ENCODE measurements around the gene MCHR1. TPM values are rescaled to one million over a fixed set of nuclear protein-coding genes. Genes with fewer than 3 reads are reported as not detected.
"Not testable (repeated sequence)": the region's sequence is repeated elsewhere in the genome, so short reads cannot be mapped to it uniquely, and the experiment has no call there.

The MCHR1 gene
- total and polyA plus RNA-seq, 2 of the 13 experiments (the other 11 are each of a cell fraction or from before 2014, with no cell fraction given), result 0.40 to 0.83 TPM

DNA sequence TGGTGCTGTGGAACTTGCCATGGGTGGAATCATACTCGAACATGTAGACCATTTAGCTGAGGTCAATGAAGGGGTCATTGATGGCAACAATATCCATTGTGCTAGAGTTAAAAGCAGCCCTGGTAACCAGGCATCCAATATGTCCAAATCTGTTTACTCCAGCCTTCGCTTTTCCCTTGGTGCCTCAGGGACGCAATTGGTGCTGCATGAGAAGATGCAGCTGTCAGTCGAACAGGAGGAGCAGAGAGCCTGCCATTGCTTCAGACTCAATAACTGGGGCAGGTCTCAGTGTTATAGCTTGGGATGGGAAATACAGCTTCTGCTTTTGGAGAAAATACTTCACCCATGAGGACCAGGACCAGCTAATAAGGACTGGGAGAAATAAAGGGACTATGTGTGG is 5.0 kb upstream of the MCHR1 start (continued):
- TF ChIP-seq, protein P1, sequence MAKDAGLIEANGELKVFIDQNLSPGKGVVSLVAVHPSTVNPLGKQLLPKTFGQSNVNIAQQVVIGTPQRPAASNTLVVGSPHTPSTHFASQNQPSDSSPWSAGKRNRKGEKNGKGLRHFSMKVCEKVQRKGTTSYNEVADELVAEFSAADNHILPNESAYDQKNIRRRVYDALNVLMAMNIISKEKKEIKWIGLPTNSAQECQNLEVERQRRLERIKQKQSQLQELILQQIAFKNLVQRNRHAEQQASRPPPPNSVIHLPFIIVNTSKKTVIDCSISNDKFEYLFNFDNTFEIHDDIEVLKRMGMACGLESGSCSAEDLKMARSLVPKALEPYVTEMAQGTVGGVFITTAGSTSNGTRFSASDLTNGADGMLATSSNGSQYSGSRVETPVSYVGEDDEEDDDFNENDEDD (CRISPR knock-in tag; IDR thresholded peaks at IDR 0.05; ENCODE audit: borderline replicate concordance), result no peak
- TF ChIP-seq ZNF274 (CRISPR knock-in tag; IDR thresholded peaks at IDR 0.05) (no peak), STAG1 (CRISPR knock-in tag; IDR thresholded peaks at IDR 0.05) (no peak)

GRCh38 chr22:40676166-40676565 is 3.1 kb upstream of the MCHR1 start:
- WGBS (ENCODE audit: low lambda C conversion rate), result 88% methylated on average over 4 of the region's 4 CpGs
- H3K9ac ChIP-seq (ENCODE audit: insufficient read depth, low read depth, low read length); H3K27ac ChIP-seq (ENCODE audit: extremely low read length, insufficient read depth, low read length); DNase-seq (ENCODE audit: low spot score); H2AFZ ChIP-seq (ENCODE audit: low read length); FAIRE-seq; POLR2A ChIA-PET; H3K4me2 ChIP-seq (ENCODE audit: low read depth, low read length); H3K36me3 ChIP-seq (replicated peaks in 1 of 2; ENCODE audit: control insufficient read depth in 1 of 2, insufficient read depth in 2 of 2, low read length in 2 of 2); H3K9me3 ChIP-seq (ENCODE audit: low read length); H3K4me3 ChIP-seq (replicated peaks in 1 of 3; ENCODE audit: insufficient read depth in 1 of 3, low read depth in 2 of 3, low read length in 3 of 3); CTCF ChIA-PET (ENCODE audit: low intra/inter-chr PET ratio, low total read pairs); intact Hi-C loops (cut with micrococcal nuclease; ENCODE audit: unreplicated experiment); ATAC-seq; H3K79me2 ChIP-seq (ENCODE audit: insufficient read depth, low read length); in situ Hi-C loops (cut with HindIII; ENCODE audit: extremely low pct_ligation_motif_present, low pct_unique_long_range_greater_than_20kb); BruUV-seq (replicated peaks); H4K20me1 ChIP-seq (ENCODE audit: insufficient read depth, low read length): not testable (repeated sequence)
- peaks cover 32% of the 10 kb centered on the region for H3K4me1 ChIP-seq (ENCODE audit: insufficient read depth, low read length)
- peaks cover 0 to 22% of the 10 kb centered on the region in 2 experiments; a peak in 3 of 5 replicates for H3K27me3 ChIP-seq (ENCODE audit: control insufficient read depth in 1 of 2, insufficient read depth in 2 of 2, low read length in 2 of 2)

DNA sequence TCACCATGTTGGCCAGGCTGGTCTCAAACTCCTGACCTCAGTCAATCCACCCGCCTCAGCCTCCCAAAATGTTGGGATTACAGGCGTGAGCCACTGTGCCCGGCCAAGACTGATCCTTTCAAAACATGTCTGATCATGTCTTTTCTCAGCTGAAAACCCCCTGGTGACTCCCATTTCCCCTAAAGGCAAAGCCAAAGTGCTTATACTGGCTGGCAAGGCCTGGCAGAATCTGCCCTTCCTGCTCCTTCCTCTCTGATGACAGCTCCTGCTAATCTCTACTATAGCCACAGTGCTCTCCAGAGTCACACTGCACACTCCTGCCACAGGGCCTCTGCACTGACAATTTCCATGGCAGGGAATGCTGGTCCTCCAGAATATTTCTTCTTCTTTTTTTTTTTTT is 2.6 kb upstream of the MCHR1 start:
- Histone ChIP-seq H3K27ac (ENCODE audit: extremely low read length, insufficient read depth, low read length) (no peak overlapping the region), H3K36me3 (replicated peaks in 1 of 2; ENCODE audit: control insufficient read depth in 1 of 2, insufficient read depth in 2 of 2, low read length in 2 of 2) (no peaks in the 10 kb centered on the region), H3K27me3 (ENCODE audit: control insufficient read depth in 1 of 2, insufficient read depth in 2 of 2, low read length in 2 of 2) (peaks cover 0 to 22% of the 10 kb centered on the region in 2 experiments; a peak in 3 of 5 replicates), H3K9ac (ENCODE audit: insufficient read depth, low read depth, low read length) (no peak overlapping the region), H3K79me2 (ENCODE audit: insufficient read depth, low read length) (no peaks in the 10 kb centered on the region), H3K4me3 (replicated peaks in 1 of 3; ENCODE audit: insufficient read depth in 1 of 3, low read depth in 2 of 3, low read length in 3 of 3) (no peak overlapping the region), H4K20me1 (ENCODE audit: insufficient read depth, low read length) (no peaks in the 10 kb centered on the region), H3K4me2 (ENCODE audit: low read depth, low read length) (no peak overlapping the region), H2AFZ (ENCODE audit: low read length) (no peak overlapping the region), H3K9me3 (ENCODE audit: low read length) (no peaks in the 10 kb centered on the region), H3K4me1 (ENCODE audit: insufficient read depth, low read length) (peaks cover 35% of the 10 kb centered on the region)
- ChIA-PET CTCF (ENCODE audit: low intra/inter-chr PET ratio, low total read pairs) (no interaction called here), POLR2A (no interaction called here)
- intact Hi-C loops (cut with micrococcal nuclease; ENCODE audit: unreplicated experiment) (no loop called here), in situ Hi-C loops (cut with HindIII; ENCODE audit: extremely low pct_ligation_motif_present, low pct_unique_long_range_greater_than_20kb) (no loop called here)
- DNase-seq (ENCODE audit: low spot score) (no peak), ATAC-seq (no peak), FAIRE-seq (no peak)
- WGBS (ENCODE audit: low lambda C conversion rate), result 100% methylated on average over 3 of the region's 3 CpGs
- no TSS peak for BruUV-seq (replicated peaks)
- TF ChIP-seq ZNF143 (CRISPR knock-in tag; IDR thresholded peaks at IDR 0.05) (no peak), HIC2 (CRISPR knock-in tag; IDR thresholded peaks at IDR 0.05; ENCODE audit: low read depth) (no peak), AGO2 (optimal IDR thresholded peaks at IDR 0.05; ENCODE audit: low read depth, low read length) (no peak), HDAC6 (IDR thresholded peaks at IDR 0.05; ENCODE audit: low read depth, low read length) (no peak), ZNF256 (CRISPR knock-in tag; conservative IDR thresholded peaks at IDR 0.05) (no peak), HMGA1 (CRISPR knock-in tag; conservative IDR thresholded peaks at IDR 0.05) (no peak), ZNF713 (CRISPR knock-in tag; IDR thresholded peaks at IDR 0.05) (no peak), SP2 (CRISPR knock-in tag; IDR thresholded peaks at IDR 0.05) (no peak), SP5 (CRISPR knock-in tag; IDR thresholded peaks at IDR 0.05; ENCODE audit: borderline replicate concordance, low read depth) (no peak)
- TF ChIP-seq, protein P2, sequence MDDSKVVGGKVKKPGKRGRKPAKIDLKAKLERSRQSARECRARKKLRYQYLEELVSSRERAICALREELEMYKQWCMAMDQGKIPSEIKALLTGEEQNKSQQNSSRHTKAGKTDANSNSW (CRISPR knock-in tag; IDR thresholded peaks at IDR 0.05; ENCODE audit: borderline replicate concordance), result no peak
- TF ChIP-seq, protein P3, sequence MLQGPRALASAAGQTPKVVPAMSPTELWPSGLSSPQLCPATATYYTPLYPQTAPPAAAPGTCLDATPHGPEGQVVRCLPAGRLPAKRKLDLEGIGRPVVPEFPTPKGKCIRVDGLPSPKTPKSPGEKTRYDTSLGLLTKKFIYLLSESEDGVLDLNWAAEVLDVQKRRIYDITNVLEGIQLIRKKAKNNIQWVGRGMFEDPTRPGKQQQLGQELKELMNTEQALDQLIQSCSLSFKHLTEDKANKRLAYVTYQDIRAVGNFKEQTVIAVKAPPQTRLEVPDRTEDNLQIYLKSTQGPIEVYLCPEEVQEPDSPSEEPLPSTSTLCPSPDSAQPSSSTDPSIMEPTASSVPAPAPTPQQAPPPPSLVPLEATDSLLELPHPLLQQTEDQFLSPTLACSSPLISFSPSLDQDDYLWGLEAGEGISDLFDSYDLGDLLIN (CRISPR knock-in tag; IDR thresholded peaks at IDR 0.05; ENCODE audit: borderline replicate concordance), result no peak

All from HepG2 (cell line).